ENCODE data around the gene EXO1. TPM values are rescaled to one million over a fixed set of nuclear protein-coding genes. Genes with fewer than 3 reads are reported as not detected.

The EXO1 gene
- total RNA-seq, 1 experiment from 2014 or later = 26.3 TPM

GRCh38 chr1:241828463-241829021 is 19.5 kb upstream of the EXO1 start:
- CTCF ChIA-PET = no interaction called here
- intact Hi-C loops (cut with micrococcal nuclease; ENCODE audit: unreplicated experiment) = no loop called here
- H3K9me3 ChIP-seq (ENCODE audit: control insufficient read depth, insufficient read depth, low read depth, low read length) = no peaks in the 10 kb centered on the region

GRCh38 chr1:241829468-241829867 is 18.5 kb upstream of the EXO1 start:
- ATAC-seq = no peak
- no peak overlapping the region for H3K27ac ChIP-seq (ENCODE audit: low read length)
- DNase-seq (ENCODE audit: low read depth, low spot score) = no peak
- CTCF ChIA-PET = no interaction called here
- H3K4me1 ChIP-seq (ENCODE audit: control insufficient read depth, insufficient read depth, low read length) = no peaks in the 10 kb centered on the region
- POLR2A ChIA-PET = no interaction called here
- in situ Hi-C loops (cut with HindIII; ENCODE audit: low pct_unique_long_range_greater_than_20kb, low sequenced_read_pairs) (no loop called here), intact Hi-C loops (cut with micrococcal nuclease; ENCODE audit: unreplicated experiment) (no loop called here)
- H3K36me3 ChIP-seq (ENCODE audit: control insufficient read depth, insufficient read depth, low read length) = no peaks in the 10 kb centered on the region
- TF ChIP-seq CTCF (IDR thresholded peaks at IDR 0.05) = no peak
- no peak for TF ChIP-seq SIN3A (IDR thresholded peaks at IDR 0.05; ENCODE audit: borderline replicate concordance, insufficient read depth, low read depth, low read length)
- no peaks in the 10 kb centered on the region for H3K27me3 ChIP-seq (ENCODE audit: control insufficient read depth, insufficient read depth, low read length)
- H3K4me3 ChIP-seq (ENCODE audit: low read depth in 2 of 2, low read length in 2 of 2) = no peak overlapping the region
- H3K9me3 ChIP-seq (ENCODE audit: control insufficient read depth, insufficient read depth, low read depth, low read length) = no peaks in the 10 kb centered on the region
- no TSS peak for BruUV-seq (replicated peaks)

More at GRCh38 chr1:241828463-241829021, 19.5 kb upstream of the EXO1 start:
- Histone ChIP-seq H3K27ac (ENCODE audit: low read length) (no peak overlapping the region), H3K27me3 (ENCODE audit: control insufficient read depth, insufficient read depth, low read length) (no peaks in the 10 kb centered on the region), H3K4me1 (ENCODE audit: control insufficient read depth, insufficient read depth, low read length) (no peaks in the 10 kb centered on the region), H3K4me3 (ENCODE audit: low read depth in 2 of 2, low read length in 2 of 2) (no peak overlapping the region), H3K36me3 (ENCODE audit: control insufficient read depth, insufficient read depth, low read length) (no peaks in the 10 kb centered on the region)
- TF ChIP-seq CTCF (IDR thresholded peaks at IDR 0.05) = no peak
- no peak for TF ChIP-seq POLR2AphosphoS5 (IDR thresholded peaks at IDR 0.05; ENCODE audit: low read depth, low read length)
- TF ChIP-seq TCF7L2 (IDR thresholded peaks at IDR 0.05; ENCODE audit: low read depth, low read length) = no peak
- TF ChIP-seq REST (IDR thresholded peaks at IDR 0.05; ENCODE audit: insufficient read depth in 1 of 2, low read depth in 2 of 2, low read length in 1 of 2) = no peak
- TF ChIP-seq SIN3A (IDR thresholded peaks at IDR 0.05; ENCODE audit: borderline replicate concordance, insufficient read depth, low read depth, low read length) = no peak
- in situ Hi-C loops (cut with HindIII; ENCODE audit: low pct_unique_long_range_greater_than_20kb, low sequenced_read_pairs) = no loop called here
- DNase-seq (ENCODE audit: low read depth, low spot score) = no peak
- POLR2A ChIA-PET = no interaction called here
- no TSS peak for BruUV-seq (replicated peaks)
- ATAC-seq = no peak
